Endometrium (tissue), 2 donors: Measurements from ENCODE around the gene FAM78B.

Source experiments
- FAIRE-seq: peaks from 2 replicates; lab custom pipeline; 2012; peaks lifted over from hg19 to GRCh38; lab: Jason Lieb, UNC
- donor health status: control.
- donor health status: control.

The FAM78B gene

GRCh38 chr1:166164995-166165660, 1.7 kb downstream of the FAM78B start:
- FAIRE-seq = no peak

- no peak for FAIRE-seq
Observed at GRCh38 chr1:166164646-166164994, 2.2 kb downstream of the FAM78B start.

GRCh38 chr1:166159656-166160055, 7.1 kb downstream of the FAM78B start:
- FAIRE-seq = no peak

GRCh38 chr1:166156674-166157073, 10.1 kb downstream of the FAM78B start:
- no peak for FAIRE-seq

GRCh38 chr1:166155108-166155507, 11.7 kb downstream of the FAM78B start:
- FAIRE-seq = no peak

GRCh38 chr1:166153525-166154314, 13.1 kb downstream of the FAM78B start:
- FAIRE-seq = no peak

- FAIRE-seq = no peak
Observed at GRCh38 chr1:166152978-166153377, 13.8 kb downstream of the FAM78B start.

GRCh38 chr1:166151804-166152203, 15.0 kb downstream of the FAM78B start:
- FAIRE-seq = no peak

- FAIRE-seq = no peak
Observed at GRCh38 chr1:166145499-166145898, 21.3 kb downstream of the FAM78B start.

- FAIRE-seq = no peak
Observed at GRCh38 chr1:166141969-166142368, 24.8 kb downstream of the FAM78B start.

- FAIRE-seq = no peak
Observed at GRCh38 chr1:166140251-166140650, 26.6 kb downstream of the FAM78B start.

- no peak for FAIRE-seq
Observed at GRCh38 chr1:166139735-166140134, 27.1 kb downstream of the FAM78B start.

GRCh38 chr1:166136699-166137401, 30.0 kb downstream of the FAM78B start:
- no peak for FAIRE-seq

- FAIRE-seq = no peak
Observed at GRCh38 chr1:166136222-166136621, 30.6 kb downstream of the FAM78B start.

GRCh38 chr1:166133857-166134256, 32.9 kb downstream of the FAM78B start:
- no peak for FAIRE-seq

- FAIRE-seq = no peak
Observed at GRCh38 chr1:166133276-166133841, 33.4 kb downstream of the FAM78B start.

GRCh38 chr1:166132496-166132895, 34.3 kb downstream of the FAM78B start:
- no peak for FAIRE-seq

- no peak for FAIRE-seq
Observed at GRCh38 chr1:166129006-166129405, 37.8 kb downstream of the FAM78B start.

- no peak for FAIRE-seq
Observed at GRCh38 chr1:166128195-166128594, 38.6 kb downstream of the FAM78B start.

- FAIRE-seq = no peak
Observed at GRCh38 chr1:166127003-166127402, 39.8 kb downstream of the FAM78B start.

GRCh38 chr1:166122873-166123466, 43.8 kb downstream of the FAM78B start:
- FAIRE-seq = no peak

- no peak for FAIRE-seq
Observed at GRCh38 chr1:166121010-166121409, 45.8 kb downstream of the FAM78B start.
